RWPE1 (cell line): ENCODE measurements around the gene P4HA3.
"Not testable (repeated sequence)": the region's sequence is repeated elsewhere in the genome, so short reads cannot be mapped to it uniquely, and the experiment has no call there.

Experiments
- CTCF ChIA-PET: fragments of 350-600 bp; sonication (Branson Sonifier 250); formaldehyde crosslinking; extraction: SDS; loops from one replicate; lab custom pipeline; 2021; lab: Yijun Ruan, JAX
- POLR2A ChIA-PET: fragments of 400-600 bp; formaldehyde crosslinking; extraction: SDS; loops from one replicate; lab custom pipeline; 2020; ENCODE audit warnings: antibody characterized with exemption; ENCODE audit not compliant: low non-redundant PET; lab: Yijun Ruan, JAX
- DNase-seq: peaks from one replicate; pipeline ENCODE4 v3.0.0; 2012; ENCODE audit warnings: low spot score
- H3K27ac ChIP-seq: fragments of 450-650 bp; 2 replicates; pipeline ENCODE4 v1.5.1; 2017
- CTCF ChIP-seq: fragments of 450-650 bp; conservative IDR thresholded peaks from 2 replicates; pipeline ENCODE4 v1.5.1; 2017; ENCODE audit warnings: low read depth, mild to moderate bottlenecking

P4HA3 gene

GRCh38 chr11:74341921-74342320 lies 30.5 kb upstream of the P4HA3 start:
- TF ChIP-seq CTCF: no peak
- POLR2A ChIA-PET: no interaction called here
- DNase-seq: no peak
- H3K27ac ChIP-seq: no peak overlapping the region
- CTCF ChIA-PET: no interaction called here

- no peak overlapping the region for H3K27ac ChIP-seq
- ChIA-PET CTCF (no interaction called here), POLR2A (no interaction called here)
- no peak for TF ChIP-seq CTCF
- no peak for DNase-seq
Observed at GRCh38 chr11:74339619-74340018, 28.2 kb upstream of the P4HA3 start.

- DNase-seq: no peak
- ChIA-PET CTCF (no interaction called here), POLR2A (no interaction called here)
- no peak overlapping the region for H3K27ac ChIP-seq
- no peak for TF ChIP-seq CTCF
Observed at GRCh38 chr11:74338963-74339362, 27.5 kb upstream of the P4HA3 start.

GRCh38 chr11:74333193-74333592 lies 21.8 kb upstream of the P4HA3 start:
- no peak for DNase-seq
- no peak for TF ChIP-seq CTCF
- ChIA-PET CTCF (interaction anchor here (0.6 kb wide), 1 partner anchor 297 kb away, joined by 3 read pairs; no protein-coding TSS in a partner anchor), POLR2A (no interaction called here)
- no peak overlapping the region for H3K27ac ChIP-seq

GRCh38 chr11:74332291-74332690 lies 20.9 kb upstream of the P4HA3 start:
- ChIA-PET CTCF (no interaction called here), POLR2A (no interaction called here)

GRCh38 chr11:74331000-74331399 lies 19.6 kb upstream of the P4HA3 start:
- H3K27ac ChIP-seq, POLR2A ChIA-PET, DNase-seq, CTCF ChIA-PET: not testable (repeated sequence)

More at GRCh38 chr11:74332291-74332690, 20.9 kb upstream of the P4HA3 start:
- no peak for TF ChIP-seq CTCF
- H3K27ac ChIP-seq: no peak overlapping the region
- DNase-seq: no peak

- TF ChIP-seq CTCF: no peak
- peak; percentile 32 for DNase-seq
- no peak overlapping the region for H3K27ac ChIP-seq
- ChIA-PET CTCF (interaction anchor here (0.6 kb wide), 2 partner anchors 91 to 484 kb away, joined by 3 to 4 read pairs; no protein-coding TSS in a partner anchor), POLR2A (no interaction called here)
Observed at GRCh38 chr11:74330075-74330858, 18.8 kb upstream of the P4HA3 start.
